GM23338 (cell line): ENCODE measurements around the gene FAM227B. TPM values are rescaled to one million over a fixed set of nuclear protein-coding genes. Genes with fewer than 3 reads are reported as not detected.

Source experiments
- ATAC-seq: fragments of 200-7000 bp; cut with Tn5 transposase; 3 replicates; pipeline ENCODE4 v1.9.1; 2020
- DNase-seq: peaks from one replicate; pipeline ENCODE4 v3.0.0-alpha.2; 2015; ENCODE audit warnings: low spot score
- H2AFZ ChIP-seq: fragments of 200-600 bp; sonication (generic); 2 replicates; pipeline ENCODE4 v1.8.0; 2016; ENCODE audit warnings: antibody characterized with exemption, mild to moderate bottlenecking, moderate library complexity
- H3F3A ChIP-seq: fragments of 200-600 bp; sonication (generic); replicated peaks from 2 replicates; pipeline ENCODE4 v1.8.0; 2017; ENCODE audit warnings: antibody characterized with exemption, mixed run types, low read depth
- H3K27ac ChIP-seq: fragments of 200-600 bp; sonication (generic); 2 replicates; pipeline ENCODE4 v1.6.1; 2016; ENCODE audit warnings: low read depth
- H3K27me3 ChIP-seq: fragments of 200-600 bp; sonication (generic); 2 replicates; pipeline ENCODE4 v1.8.0; 2016; ENCODE audit warnings: mild to moderate bottlenecking, mixed run types, moderate library complexity; ENCODE audit not compliant: insufficient read depth
- H3K36me3 ChIP-seq: fragments of 200-600 bp; sonication (generic); 2 replicates; pipeline ENCODE4 v1.8.0; 2016; ENCODE audit warnings: mild to moderate bottlenecking; ENCODE audit not compliant: insufficient read depth
- H3K4me1 ChIP-seq: fragments of 200-600 bp; sonication (generic); 2 replicates; pipeline ENCODE4 v1.8.0; 2016; ENCODE audit warnings: mild to moderate bottlenecking, moderate library complexity; ENCODE audit not compliant: insufficient read depth
- H3K4me2 ChIP-seq: fragments of 200-600 bp; sonication (generic); 2 replicates; pipeline ENCODE4 v1.7.1; 2017; ENCODE audit warnings: mixed run types
- H3K4me3 ChIP-seq: fragments of 200-600 bp; sonication (generic); 2 replicates; pipeline ENCODE4 v1.6.1; 2016; ENCODE audit warnings: mixed run types
- H3K79me2 ChIP-seq: fragments of 200-600 bp; sonication (generic); replicated peaks from 2 replicates; pipeline ENCODE4 v1.8.0; 2017; ENCODE audit warnings: mild to moderate bottlenecking; ENCODE audit not compliant: insufficient read depth
- H3K9me2 ChIP-seq: fragments of 200-600 bp; sonication (generic); 2 replicates; pipeline ENCODE4 v1.8.0; 2017; ENCODE audit not compliant: insufficient read depth
- H4K20me1 ChIP-seq: fragments of 200-600 bp; sonication (generic); replicated peaks from 2 replicates; pipeline ENCODE4 v1.8.0; 2017; ENCODE audit warnings: mild to moderate bottlenecking; ENCODE audit not compliant: insufficient read depth
- H3K27ac Mint-ChIP-seq: 2 replicates; pipeline ENCODE4 v1.8.0; 2020; ENCODE audit warnings: inconsistent platforms, mild to moderate bottlenecking, moderate library complexity, mixed read lengths
- H3K27me3 Mint-ChIP-seq: 3 replicates; pipeline ENCODE4 v1.8.0; 2022; ENCODE audit warnings: low read depth, mild to moderate bottlenecking, moderate library complexity, mixed read lengths, inconsistent platforms; ENCODE audit not compliant: insufficient read depth, poor library complexity
- H3K36me3 Mint-ChIP-seq: 3 replicates; pipeline ENCODE4 v1.8.0; 2021; ENCODE audit warnings: low read depth, mild to moderate bottlenecking, inconsistent platforms, moderate library complexity, mixed read lengths
- H3K4me1 Mint-ChIP-seq: 3 replicates; pipeline ENCODE4 v1.8.0; 2020; ENCODE audit warnings: mild to moderate bottlenecking, inconsistent platforms, mixed read lengths
- H3K4me3 Mint-ChIP-seq: 3 replicates; pipeline ENCODE4 v1.8.0; 2021; ENCODE audit warnings: moderate library complexity, mild to moderate bottlenecking, inconsistent platforms, mixed read lengths
- H3K9me3 Mint-ChIP-seq: 3 replicates; pipeline ENCODE4 v1.8.0; 2020; ENCODE audit warnings: moderate library complexity, mild to moderate bottlenecking, inconsistent platforms, mixed read lengths
- CREB1 ChIP-seq: fragments of 250-450 bp; sonication (Bioruptor Pico); IDR thresholded peaks from 2 replicates; pipeline ENCODE4 v1.5.0; 2020; ENCODE audit warnings: low read depth, mild to moderate bottlenecking, moderate library complexity
- EZH2 ChIP-seq: fragments of 200-600 bp; sonication (generic); IDR thresholded peaks from one replicate; pipeline ENCODE4 v1.8.0; 2017; ENCODE audit warnings: antibody characterized with exemption, mild to moderate bottlenecking, low read depth; ENCODE audit not compliant: unreplicated experiment
- EZH2phosphoT487 ChIP-seq: fragments of 200-600 bp; sonication (generic); IDR thresholded peaks from one replicate; pipeline ENCODE4 v1.8.1; 2018; ENCODE audit warnings: antibody characterized with exemption; ENCODE audit not compliant: unreplicated experiment
- JUNB ChIP-seq: IDR thresholded peaks from one replicate; pipeline ENCODE4 v1.6.1; 2016; ENCODE audit warnings: antibody characterized with exemption; ENCODE audit not compliant: unreplicated experiment
- NANOG ChIP-seq: IDR thresholded peaks from 2 replicates; pipeline ENCODE4 v1.6.1; 2016; ENCODE audit warnings: antibody characterized with exemption, borderline replicate concordance
- POLR2AphosphoS5 ChIP-seq: IDR thresholded peaks from 2 replicates; pipeline ENCODE4 v1.6.1; 2016; ENCODE audit warnings: antibody characterized with exemption, low read depth
- STAT1 ChIP-seq: IDR thresholded peaks from one replicate; pipeline ENCODE4 v1.6.1; 2016; ENCODE audit warnings: antibody characterized with exemption; ENCODE audit not compliant: unreplicated experiment
- ZNF114 ChIP-seq: fragments of 250-450 bp; sonication (Bioruptor Pico); IDR thresholded peaks from 2 replicates; pipeline ENCODE4 v1.5.0; 2020; ENCODE audit warnings: mild to moderate bottlenecking, moderate library complexity
- ZNF331 ChIP-seq: fragments of 250-450 bp; sonication (Bioruptor Pico); IDR thresholded peaks from 2 replicates; pipeline ENCODE4 v1.5.0; 2020; ENCODE audit warnings: low read depth, mild to moderate bottlenecking, moderate library complexity
- polyA plus RNA-seq: library from polyadenylated mRNA; unstranded; fragments of >200 nt; fragmentation: Nextera tagmentation; extraction: Ambion mirVana; gene quantifications from 2 replicates; pipeline ENCODE4 v1.2.1, GENCODE V29; 2016
- total RNA-seq: library from RNA; depleted of rRNA; stranded (reverse); fragments of >200 nt; shearing (Covaris generic); gene quantifications from 2 replicates; pipeline ENCODE4 v1.2.3, GENCODE V29; 2014
- TF ChIP-seq, protein P1 (sequence below): IDR thresholded peaks from one replicate; pipeline ENCODE4 v1.6.1; 2018; ENCODE audit warnings: antibody characterized with exemption; ENCODE audit not compliant: unreplicated experiment
- TF ChIP-seq, protein P2 (sequence below): IDR thresholded peaks from 2 replicates; pipeline ENCODE4 v1.6.1; 2016; ENCODE audit warnings: antibody characterized with exemption
- TF ChIP-seq, protein P3 (sequence below), 2 experiments: fragments of 200-600 bp in 1 of 2; sonication (generic) in 1 of 2; conservative IDR thresholded peaks; 2 replicates each; pipeline versions ENCODE4 v1.5.1 to v1.6.1; 2016 to 2017; ENCODE audit warnings: antibody characterized with exemption in 2 of 2, low read depth in 2 of 2, mild to moderate bottlenecking in 2 of 2, moderate library complexity in 1 of 2

FAM227B gene
- total and polyA plus RNA-seq, 2 experiments from 2014 or later = 2.6 to 10.2 TPM

DNA sequence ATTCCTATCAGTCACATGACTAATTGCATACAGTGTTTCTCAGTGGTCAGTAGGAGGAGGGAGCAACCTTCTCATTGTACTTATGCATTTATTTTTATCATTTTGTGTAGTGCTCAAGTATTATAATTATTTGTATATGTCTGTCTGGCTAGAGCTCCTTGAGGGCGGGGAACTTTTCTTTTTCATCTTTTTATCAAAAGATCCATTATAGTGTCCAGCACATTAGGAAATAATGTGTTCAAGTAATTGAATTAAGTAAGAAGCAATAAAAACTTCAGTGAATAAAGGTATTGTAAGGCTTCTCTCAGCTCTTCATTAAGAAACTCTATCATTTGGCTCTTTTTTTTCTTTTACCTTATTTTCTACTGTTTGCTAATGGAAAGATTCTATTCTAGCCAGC lies 178.8 kb downstream of the FAM227B start:
- Histone ChIP-seq H4K20me1 (no peaks in the 10 kb centered on the region), H3K27ac (no peak overlapping the region), H3K4me1 (peaks cover 5% of the 10 kb centered on the region; the same call in 1 of the 2 replicates), H3K9me2 (no peaks in the 10 kb centered on the region), H2AFZ (no peak overlapping the region), H3F3A (no peaks in the 10 kb centered on the region), H3K27me3 (no peaks in the 10 kb centered on the region), H3K4me3 (no peak overlapping the region), H3K4me2 (no peak overlapping the region), H3K79me2 (no peaks in the 10 kb centered on the region), H3K36me3 (no peaks in the 10 kb centered on the region)
- Mint-ChIP-seq H3K4me3 (no peak overlapping the region), H3K36me3 (no peaks in the 10 kb centered on the region), H3K9me3 (no peaks in the 10 kb centered on the region), H3K27me3 (no peaks in the 10 kb centered on the region), H3K27ac (no peak overlapping the region), H3K4me1 (peaks cover 17% of the 10 kb centered on the region; the same call in 2 of the 3 replicates)
- no peak for DNase-seq
- ATAC-seq = no peak
- TF ChIP-seq NANOG (no peak), EZH2phosphoT487 (no peak), ZNF114 (no peak), EZH2 (no peak)

DNA sequence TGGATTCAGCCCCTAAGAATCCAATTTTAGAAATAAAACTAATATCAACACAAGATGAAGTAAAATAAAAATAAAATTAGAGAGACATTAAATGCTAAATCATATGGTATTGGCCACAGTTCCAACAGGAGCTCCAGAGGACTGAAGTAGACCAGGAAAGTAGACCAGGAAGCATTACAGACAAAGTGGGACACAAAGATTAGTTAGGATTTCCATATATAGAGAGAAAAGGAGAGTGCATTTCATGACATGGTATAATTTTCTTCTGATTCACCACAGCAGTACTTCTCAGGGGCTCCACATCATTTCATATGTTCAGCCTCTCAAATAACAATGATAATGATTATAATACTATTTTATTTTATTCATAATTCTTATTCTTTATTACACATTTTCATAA lies 179.3 kb downstream of the FAM227B start:
- ATAC-seq (no peak), DNase-seq (no peak)
- H3K4me2 ChIP-seq = no peak overlapping the region
- no peaks in the 10 kb centered on the region for H3K36me3 ChIP-seq
- H3K79me2 ChIP-seq = no peaks in the 10 kb centered on the region
- H4K20me1 ChIP-seq = no peaks in the 10 kb centered on the region
- H3K4me1 Mint-ChIP-seq = peaks cover 17% of the 10 kb centered on the region; the same call in 2 of the 3 replicates
- no peaks in the 10 kb centered on the region for H3K9me3 Mint-ChIP-seq
- H3K27ac Mint-ChIP-seq = no peak overlapping the region
- H3K36me3 Mint-ChIP-seq = no peaks in the 10 kb centered on the region
- TF ChIP-seq POLR2AphosphoS5 (no peak), EZH2 (no peak), STAT1 (no peak)
- H3K27me3 ChIP-seq = no peaks in the 10 kb centered on the region
- peaks cover 5% of the 10 kb centered on the region; the same call in 1 of the 2 replicates for H3K4me1 ChIP-seq
- H3K27ac ChIP-seq = no peak overlapping the region
- H2AFZ ChIP-seq = no peak overlapping the region
- no peaks in the 10 kb centered on the region for H3K9me2 ChIP-seq
- no peaks in the 10 kb centered on the region for H3K27me3 Mint-ChIP-seq
- H3K4me3 Mint-ChIP-seq = no peak overlapping the region
- no peak overlapping the region for H3K4me3 ChIP-seq
- no peaks in the 10 kb centered on the region for H3F3A ChIP-seq

DNA sequence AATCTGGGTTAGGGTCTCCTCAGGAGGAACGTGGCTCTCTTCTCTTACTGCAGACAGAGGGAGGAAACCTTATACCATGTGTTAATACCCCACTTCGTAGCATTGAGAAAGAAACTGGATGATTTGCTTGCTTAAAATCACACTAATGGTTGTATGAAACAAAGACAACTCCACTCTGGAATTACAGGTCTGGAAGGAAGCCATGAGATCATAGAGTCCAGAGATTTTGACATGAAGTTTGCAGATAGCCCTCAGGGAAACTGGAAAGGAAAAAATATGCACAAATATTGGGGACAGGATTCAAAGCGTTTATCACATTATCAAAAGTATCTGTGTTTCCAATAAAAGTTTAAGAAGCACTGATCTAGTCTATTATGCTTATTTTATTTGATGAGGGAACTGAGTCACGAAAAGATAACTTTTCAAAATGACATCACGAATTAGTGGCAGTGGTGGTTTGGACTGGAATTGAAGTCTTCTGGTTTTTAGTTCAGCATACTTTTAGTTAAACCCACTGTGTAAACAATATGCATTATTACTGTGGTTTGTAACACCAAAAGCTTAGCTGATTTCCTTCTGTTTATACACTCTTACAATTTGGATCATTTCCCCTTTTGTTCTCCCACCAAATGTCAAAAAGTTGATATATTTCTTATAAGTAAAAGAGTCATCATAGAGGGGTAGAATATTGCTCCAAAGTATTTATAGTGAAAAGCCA lies 180.8 kb downstream of the FAM227B start:
- H3K4me2 ChIP-seq = no peak overlapping the region
- Mint-ChIP-seq H3K36me3 (no peaks in the 10 kb centered on the region), H3K4me1 (peaks cover 17% of the 10 kb centered on the region; the same call in 2 of the 3 replicates), H3K4me3 (no peak overlapping the region), H3K9me3 (no peaks in the 10 kb centered on the region), H3K27me3 (no peaks in the 10 kb centered on the region), H3K27ac (no peak overlapping the region)
- H2AFZ ChIP-seq = peak overlapping the region; percentile 96
- DNase-seq (no peak), ATAC-seq (no peak)
- no peaks in the 10 kb centered on the region for H3K27me3 ChIP-seq
- no peak overlapping the region for H3K4me3 ChIP-seq
- H3F3A ChIP-seq = no peaks in the 10 kb centered on the region
- no peaks in the 10 kb centered on the region for H3K79me2 ChIP-seq
- no peaks in the 10 kb centered on the region for H3K36me3 ChIP-seq
- H3K4me1 ChIP-seq = peaks cover 5% of the 10 kb centered on the region; the same call in 1 of the 2 replicates
- H3K9me2 ChIP-seq = no peaks in the 10 kb centered on the region
- H3K27ac ChIP-seq = no peak overlapping the region
- no peaks in the 10 kb centered on the region for H4K20me1 ChIP-seq
- TF ChIP-seq CREB1 (no peak), STAT1 (no peak), POLR2AphosphoS5 (no peak), ZNF331 (no peak), EZH2 (no peak), NANOG (no peak), ZNF114 (no peak), JUNB (no peak)
- TF ChIP-seq, protein P1, sequence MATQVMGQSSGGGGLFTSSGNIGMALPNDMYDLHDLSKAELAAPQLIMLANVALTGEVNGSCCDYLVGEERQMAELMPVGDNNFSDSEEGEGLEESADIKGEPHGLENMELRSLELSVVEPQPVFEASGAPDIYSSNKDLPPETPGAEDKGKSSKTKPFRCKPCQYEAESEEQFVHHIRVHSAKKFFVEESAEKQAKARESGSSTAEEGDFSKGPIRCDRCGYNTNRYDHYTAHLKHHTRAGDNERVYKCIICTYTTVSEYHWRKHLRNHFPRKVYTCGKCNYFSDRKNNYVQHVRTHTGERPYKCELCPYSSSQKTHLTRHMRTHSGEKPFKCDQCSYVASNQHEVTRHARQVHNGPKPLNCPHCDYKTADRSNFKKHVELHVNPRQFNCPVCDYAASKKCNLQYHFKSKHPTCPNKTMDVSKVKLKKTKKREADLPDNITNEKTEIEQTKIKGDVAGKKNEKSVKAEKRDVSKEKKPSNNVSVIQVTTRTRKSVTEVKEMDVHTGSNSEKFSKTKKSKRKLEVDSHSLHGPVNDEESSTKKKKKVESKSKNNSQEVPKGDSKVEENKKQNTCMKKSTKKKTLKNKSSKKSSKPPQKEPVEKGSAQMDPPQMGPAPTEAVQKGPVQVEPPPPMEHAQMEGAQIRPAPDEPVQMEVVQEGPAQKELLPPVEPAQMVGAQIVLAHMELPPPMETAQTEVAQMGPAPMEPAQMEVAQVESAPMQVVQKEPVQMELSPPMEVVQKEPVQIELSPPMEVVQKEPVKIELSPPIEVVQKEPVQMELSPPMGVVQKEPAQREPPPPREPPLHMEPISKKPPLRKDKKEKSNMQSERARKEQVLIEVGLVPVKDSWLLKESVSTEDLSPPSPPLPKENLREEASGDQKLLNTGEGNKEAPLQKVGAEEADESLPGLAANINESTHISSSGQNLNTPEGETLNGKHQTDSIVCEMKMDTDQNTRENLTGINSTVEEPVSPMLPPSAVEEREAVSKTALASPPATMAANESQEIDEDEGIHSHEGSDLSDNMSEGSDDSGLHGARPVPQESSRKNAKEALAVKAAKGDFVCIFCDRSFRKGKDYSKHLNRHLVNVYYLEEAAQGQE = no peak
- TF ChIP-seq, protein P2, sequence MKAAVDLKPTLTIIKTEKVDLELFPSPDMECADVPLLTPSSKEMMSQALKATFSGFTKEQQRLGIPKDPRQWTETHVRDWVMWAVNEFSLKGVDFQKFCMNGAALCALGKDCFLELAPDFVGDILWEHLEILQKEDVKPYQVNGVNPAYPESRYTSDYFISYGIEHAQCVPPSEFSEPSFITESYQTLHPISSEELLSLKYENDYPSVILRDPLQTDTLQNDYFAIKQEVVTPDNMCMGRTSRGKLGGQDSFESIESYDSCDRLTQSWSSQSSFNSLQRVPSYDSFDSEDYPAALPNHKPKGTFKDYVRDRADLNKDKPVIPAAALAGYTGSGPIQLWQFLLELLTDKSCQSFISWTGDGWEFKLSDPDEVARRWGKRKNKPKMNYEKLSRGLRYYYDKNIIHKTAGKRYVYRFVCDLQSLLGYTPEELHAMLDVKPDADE = no peak
- TF ChIP-seq, protein P3, sequence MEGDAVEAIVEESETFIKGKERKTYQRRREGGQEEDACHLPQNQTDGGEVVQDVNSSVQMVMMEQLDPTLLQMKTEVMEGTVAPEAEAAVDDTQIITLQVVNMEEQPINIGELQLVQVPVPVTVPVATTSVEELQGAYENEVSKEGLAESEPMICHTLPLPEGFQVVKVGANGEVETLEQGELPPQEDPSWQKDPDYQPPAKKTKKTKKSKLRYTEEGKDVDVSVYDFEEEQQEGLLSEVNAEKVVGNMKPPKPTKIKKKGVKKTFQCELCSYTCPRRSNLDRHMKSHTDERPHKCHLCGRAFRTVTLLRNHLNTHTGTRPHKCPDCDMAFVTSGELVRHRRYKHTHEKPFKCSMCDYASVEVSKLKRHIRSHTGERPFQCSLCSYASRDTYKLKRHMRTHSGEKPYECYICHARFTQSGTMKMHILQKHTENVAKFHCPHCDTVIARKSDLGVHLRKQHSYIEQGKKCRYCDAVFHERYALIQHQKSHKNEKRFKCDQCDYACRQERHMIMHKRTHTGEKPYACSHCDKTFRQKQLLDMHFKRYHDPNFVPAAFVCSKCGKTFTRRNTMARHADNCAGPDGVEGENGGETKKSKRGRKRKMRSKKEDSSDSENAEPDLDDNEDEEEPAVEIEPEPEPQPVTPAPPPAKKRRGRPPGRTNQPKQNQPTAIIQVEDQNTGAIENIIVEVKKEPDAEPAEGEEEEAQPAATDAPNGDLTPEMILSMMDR (conservative IDR thresholded peaks at IDR 0.05; ENCODE audit: low read depth in 2 of 2) = no peak
